Forelimb muscle (tissue), 1 donor: ENCODE measurements around the gene CS. TPM values are rescaled to one million over a fixed set of nuclear protein-coding genes. Genes with fewer than 3 reads are reported as not detected.

ENCODE experiments used
- polyA plus RNA-seq: library from polyadenylated mRNA; unstranded; fragments of 120-200 nt; gene quantifications from one replicate; pipeline ENCODE4 v1.2.1, GENCODE V29; 2013; ENCODE audit not compliant: insufficient read length

CS gene
- polyA plus RNA-seq, 1 donor, result 228 TPM

Other genes with a start within 250 kb of the CS start
- 187 TPM for gene ERBB3, start 220.2 kb downstream of the CS start, polyA plus RNA-seq
- gene PA2G4, start 195.8 kb downstream of the CS start, polyA plus RNA-seq, result 111 TPM
- gene RPL41, start 183.7 kb downstream of the CS start, polyA plus RNA-seq, result 5,976 TPM
- gene ZC3H10, start 182.1 kb downstream of the CS start, polyA plus RNA-seq, result 3.6 TPM
- 71.4 TPM for gene ESYT1, start 172.1 kb downstream of the CS start, polyA plus RNA-seq
- gene MYL6B, start 147.7 kb downstream of the CS start, polyA plus RNA-seq, result 905 TPM
- gene MYL6, start 142.0 kb downstream of the CS start, polyA plus RNA-seq, result 1,230 TPM
- gene SMARCC2, start 110.8 kb downstream of the CS start, polyA plus RNA-seq, result 53.8 TPM
- gene RNF41, start 78.4 kb downstream of the CS start, polyA plus RNA-seq, result 42.7 TPM
- 16.8 TPM for gene NABP2, start 76.0 kb downstream of the CS start, polyA plus RNA-seq
- gene SLC39A5, start 70.3 kb downstream of the CS start, polyA plus RNA-seq, result 0.56 TPM
- gene ANKRD52, start 41.9 kb downstream of the CS start, polyA plus RNA-seq, result 17.3 TPM
- 28.6 TPM for gene COQ10A, start 33.4 kb downstream of the CS start, polyA plus RNA-seq
- 58.3 TPM for gene CNPY2, start 15.7 kb upstream of the CS start, polyA plus RNA-seq
- gene PAN2, start 33.7 kb upstream of the CS start, polyA plus RNA-seq, result 45.1 TPM
- 0.34 TPM for gene IL23A, start 38.6 kb upstream of the CS start, polyA plus RNA-seq
- gene STAT2, start 59.8 kb upstream of the CS start, polyA plus RNA-seq, result 61.9 TPM
- not detected for gene APOF, start 62.5 kb upstream of the CS start, polyA plus RNA-seq
- 11.9 TPM for gene TIMELESS, start 149.1 kb upstream of the CS start, polyA plus RNA-seq
- 0.35 TPM for gene MIP, start 154.3 kb upstream of the CS start, polyA plus RNA-seq
- gene SPRYD4, start 168.2 kb upstream of the CS start, polyA plus RNA-seq, result 2.4 TPM
- 0.85 TPM for gene GLS2, start 187.8 kb upstream of the CS start, polyA plus RNA-seq
- gene RBMS2, start 221.5 kb upstream of the CS start, polyA plus RNA-seq, result 15.3 TPM